ENCODE results near the gene P3R3URF. TPM values are rescaled to one million over a fixed set of nuclear protein-coding genes. Genes with fewer than 3 reads are reported as not detected.
A peak's percentile ranks its signal among the peaks of the same experiment; 100 is the strongest.

The P3R3URF gene
- total and polyA plus RNA-seq, 8 donors = not detected

DNA sequence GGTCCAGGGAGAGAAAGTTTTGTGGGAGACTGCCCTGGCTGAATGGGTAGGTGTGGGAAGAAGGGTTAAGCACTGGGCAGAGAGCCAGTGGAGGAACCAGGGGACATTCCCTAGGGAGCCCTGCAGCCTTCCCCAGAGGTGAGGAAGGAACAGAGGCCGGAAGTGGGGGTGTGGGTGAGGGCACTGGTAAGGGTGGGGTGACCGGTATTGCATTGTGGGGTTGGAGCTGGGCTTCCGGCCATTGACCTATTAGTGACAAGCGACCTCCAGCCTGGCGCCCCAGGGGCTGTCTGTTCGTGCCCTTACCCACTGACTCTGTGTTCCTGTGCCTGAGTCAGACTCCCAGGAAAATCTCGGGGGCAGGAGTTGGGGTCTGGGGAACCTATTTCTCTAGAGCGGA lies 4.9 kb downstream of the P3R3URF start:
- H3K4me1 ChIP-seq = peaks cover 0 to 7% (median 4%) of the 10 kb centered on the region in 3 donors
- ATAC-seq (peak in 2 of 4 donors; percentile 23 to 25), FAIRE-seq (no peak), DNase-seq (no peak)
- H3K4me3 ChIP-seq = no peak overlapping the region
- TF ChIP-seq, protein P1, sequence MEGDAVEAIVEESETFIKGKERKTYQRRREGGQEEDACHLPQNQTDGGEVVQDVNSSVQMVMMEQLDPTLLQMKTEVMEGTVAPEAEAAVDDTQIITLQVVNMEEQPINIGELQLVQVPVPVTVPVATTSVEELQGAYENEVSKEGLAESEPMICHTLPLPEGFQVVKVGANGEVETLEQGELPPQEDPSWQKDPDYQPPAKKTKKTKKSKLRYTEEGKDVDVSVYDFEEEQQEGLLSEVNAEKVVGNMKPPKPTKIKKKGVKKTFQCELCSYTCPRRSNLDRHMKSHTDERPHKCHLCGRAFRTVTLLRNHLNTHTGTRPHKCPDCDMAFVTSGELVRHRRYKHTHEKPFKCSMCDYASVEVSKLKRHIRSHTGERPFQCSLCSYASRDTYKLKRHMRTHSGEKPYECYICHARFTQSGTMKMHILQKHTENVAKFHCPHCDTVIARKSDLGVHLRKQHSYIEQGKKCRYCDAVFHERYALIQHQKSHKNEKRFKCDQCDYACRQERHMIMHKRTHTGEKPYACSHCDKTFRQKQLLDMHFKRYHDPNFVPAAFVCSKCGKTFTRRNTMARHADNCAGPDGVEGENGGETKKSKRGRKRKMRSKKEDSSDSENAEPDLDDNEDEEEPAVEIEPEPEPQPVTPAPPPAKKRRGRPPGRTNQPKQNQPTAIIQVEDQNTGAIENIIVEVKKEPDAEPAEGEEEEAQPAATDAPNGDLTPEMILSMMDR (IDR thresholded peaks at IDR 0.05) = no peak
- no peaks in the 10 kb centered on the region for H3K27me3 ChIP-seq
- 75 to 84% methylated on average over 8 of the region's 8 CpGs for WGBS, 2 donors
- H3K27ac ChIP-seq = peak overlapping the region; percentile 17 to 52 (median 30)
- intact Hi-C loops (cut with DNase I) = no loop called here
- H3K36me3 ChIP-seq = no peaks in the 10 kb centered on the region
- no peaks in the 10 kb centered on the region for H3K9me3 ChIP-seq

DNA sequence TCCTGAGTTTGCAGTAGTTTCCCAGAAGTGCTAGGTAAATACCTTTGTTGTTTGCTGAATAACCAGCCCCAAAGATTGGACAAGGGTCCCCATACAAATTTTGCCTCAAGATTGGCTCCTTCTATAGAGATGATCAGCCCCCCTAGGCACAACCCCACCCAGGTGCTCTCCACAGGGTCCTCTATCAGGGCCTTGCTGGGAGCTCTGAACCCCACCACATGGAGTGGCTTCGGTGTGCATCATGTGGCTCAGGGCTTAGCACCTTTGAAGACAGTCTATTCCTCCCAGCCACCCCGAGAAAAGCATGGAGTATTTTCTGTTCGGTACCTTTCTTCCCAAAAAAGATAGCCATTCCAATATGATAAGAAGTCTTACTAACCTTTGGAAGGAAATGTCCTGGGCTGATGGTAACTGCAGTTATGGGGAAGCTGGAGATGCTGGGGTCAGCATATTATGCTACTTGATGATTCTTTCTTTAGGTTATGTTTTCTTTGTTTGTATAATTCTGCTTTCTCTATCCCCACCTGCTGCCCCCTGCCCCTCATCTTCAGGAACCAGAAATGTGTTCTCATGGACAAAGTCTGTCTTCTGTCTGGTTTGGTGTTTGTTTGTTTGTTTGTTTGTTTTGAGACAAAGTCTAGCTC lies 6.4 kb downstream of the P3R3URF start:
- intact Hi-C loops (cut with DNase I) = no loop called here
- Histone ChIP-seq H3K4me1 (peaks cover 0 to 7% (median 4%) of the 10 kb centered on the region in 3 donors), H3K27me3 (no peaks in the 10 kb centered on the region), H3K9me3 (no peaks in the 10 kb centered on the region), H3K36me3 (no peaks in the 10 kb centered on the region), H3K27ac (no peak overlapping the region), H3K4me3 (no peak overlapping the region)
- WGBS, 2 donors = 83 to 86% methylated on average over 3 of the region's 3 CpGs
- TF ChIP-seq, protein P1 (IDR thresholded peaks at IDR 0.05) = no peak
- DNase-seq = no peak
- no peak for ATAC-seq
- no peak for FAIRE-seq

DNA sequence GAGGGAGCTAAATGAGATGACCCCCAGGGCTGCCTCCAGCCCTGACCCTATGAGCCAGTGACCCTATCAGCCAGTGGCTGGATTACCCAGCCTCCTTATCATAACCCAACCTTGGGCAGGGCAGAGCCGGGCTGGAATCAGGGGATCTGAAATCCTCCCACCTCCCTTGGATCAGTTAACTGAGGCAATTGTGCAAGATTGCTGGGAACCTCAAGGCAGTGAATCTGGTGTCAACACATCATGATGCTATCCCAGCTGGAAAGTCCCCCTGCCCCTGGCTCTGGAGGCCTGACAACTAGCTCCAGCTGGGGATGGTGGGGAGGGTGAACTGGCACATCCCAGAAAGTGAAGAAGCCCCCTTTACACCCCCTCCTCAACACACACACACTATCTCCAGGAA lies 7.8 kb downstream of the P3R3URF start:
- Histone ChIP-seq H3K4me3 (no peak overlapping the region), H3K36me3 (no peaks in the 10 kb centered on the region), H3K27ac (no peak overlapping the region), H3K27me3 (no peaks in the 10 kb centered on the region), H3K4me1 (peaks cover 0 to 7% (median 4%) of the 10 kb centered on the region in 3 donors), H3K9me3 (no peaks in the 10 kb centered on the region)
- FAIRE-seq (no peak), DNase-seq (no peak), ATAC-seq (no peak)
- 59 to 66% methylated on average over 1 of the region's 1 CpG for WGBS, 2 donors
- TF ChIP-seq, protein P1 (IDR thresholded peaks at IDR 0.05) = no peak
- intact Hi-C loops (cut with DNase I) = no loop called here

DNA sequence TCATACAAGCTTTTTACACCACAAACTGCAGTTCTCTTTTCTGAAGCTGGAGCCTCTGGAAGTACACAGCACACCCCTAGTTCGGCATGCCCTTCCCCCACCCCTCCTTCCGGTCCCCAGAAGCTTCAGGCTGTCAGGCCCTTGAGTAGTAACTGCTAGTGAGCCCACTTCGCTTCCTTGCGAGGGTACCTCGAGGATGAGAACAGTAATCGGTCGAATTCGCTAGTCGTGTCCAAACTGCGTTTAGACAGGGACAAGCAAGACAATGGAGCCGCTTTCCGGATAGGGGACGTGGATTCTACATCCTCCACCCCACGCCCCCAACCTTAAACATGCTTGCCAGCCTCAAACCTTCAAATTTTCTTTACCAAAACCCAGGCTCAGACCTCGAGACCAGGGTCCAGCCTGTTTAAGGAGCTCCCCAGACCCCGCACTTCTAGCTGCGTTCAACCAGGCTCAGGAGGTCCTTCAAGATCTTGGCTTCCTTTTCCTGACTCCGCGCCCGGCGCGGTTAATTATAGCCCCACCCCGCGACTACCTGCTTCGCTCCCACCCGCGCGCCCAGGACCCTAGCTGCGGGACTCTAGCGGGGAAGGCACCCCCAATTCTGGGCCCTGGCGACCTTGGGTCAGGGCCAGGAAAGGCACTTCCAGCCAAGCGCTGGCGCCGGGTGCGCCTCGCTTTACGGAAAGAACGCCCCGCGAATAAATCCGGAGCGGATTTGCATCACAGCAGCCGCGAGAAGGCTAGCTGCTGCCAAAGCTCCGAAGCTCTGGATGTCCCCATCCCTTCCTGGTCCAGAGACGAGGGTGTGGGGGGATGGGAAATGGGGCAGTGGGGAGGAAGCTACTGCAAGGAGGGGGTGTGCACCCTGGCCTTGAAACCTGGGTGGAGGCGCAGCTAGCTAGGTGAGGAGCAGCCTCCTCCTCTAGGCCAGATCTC lies 9.5 kb downstream of the P3R3URF start:
- intact Hi-C loops (cut with DNase I) = no loop called here
- FAIRE-seq = no peak
- ATAC-seq = peak in 3 of 4 donors; percentile 35 to 51 (median 38)
- Histone ChIP-seq H3K4me1 (peaks cover 0 to 7% (median under 1%) of the 10 kb centered on the region in 3 donors), H3K27ac (peak overlapping the region in 2 of 4 donors; percentile 7 to 22), H3K9me3 (no peaks in the 10 kb centered on the region), H3K27me3 (no peaks in the 10 kb centered on the region), H3K4me3 (peak overlapping the region in 2 of 4 donors; percentile 19 to 45), H3K36me3 (no peaks in the 10 kb centered on the region)
- DNase-seq = no peak
- TF ChIP-seq, protein P1 (IDR thresholded peaks at IDR 0.05) = no peak
- 12 to 18% methylated on average over 47 of the region's 47 CpGs for WGBS, 2 donors
